Gastrocnemius medialis (tissue), 4 donors: ENCODE data around the gene POLR3H.

Experiments used
- CTCF ChIP-seq, 5 experiments: fragments of 450-650 bp in 3 of 5; fragments of 200-600 bp in 2 of 5; sonication (generic) in 2 of 5; IDR thresholded peaks in 4 of 5; conservative IDR thresholded peaks in 1 of 5; 1 replicate in 4 of 5; 2 replicates in 1 of 5; pipeline ENCODE4 v1.5.1; 2016 to 2019; ENCODE audit warnings: antibody characterized with exemption in 5 of 5, mild to moderate bottlenecking in 3 of 5, moderate library complexity in 3 of 5
- POLR2A ChIP-seq, 2 donors: fragments of 450-650 bp; IDR thresholded peaks; one replicate each; pipeline ENCODE4 v1.6.1; 2017; ENCODE audit warnings: antibody characterized with exemption in 2 of 2, mild to moderate bottlenecking in 2 of 2, moderate library complexity in 2 of 2

GRCh38 chr22:41538583-41538982 lies 5.7 kb downstream of the POLR3H start:
- TF ChIP-seq CTCF (IDR thresholded peaks at IDR 0.05 in 4 of 5, conservative IDR thresholded peaks at IDR 0.05 in 1 of 5) (no peak), POLR2A (IDR thresholded peaks at IDR 0.05) (no peak)
